CD4-positive, CD25-positive, alpha-beta regulatory T cell (primary cell): Measurements from ENCODE around the gene AGT. TPM values are rescaled to one million over a fixed set of nuclear protein-coding genes. Genes with fewer than 3 reads are reported as not detected.
"Not testable (repeated sequence)": the region's sequence is repeated elsewhere in the genome, so short reads cannot be mapped to it uniquely, and the experiment has no call there.

Experiments used
- ATAC-seq, 2 donors: fragments of 150-1000 bp; cut with Tn5 transposase; one replicate each; pipeline ENCODE4 v1.10.0; 2021; ENCODE audit warnings: low read depth in 2 of 2, moderate number of reproducible peaks in 2 of 2, moderate library complexity in 1 of 2
- DNase-seq, 3 donors: peaks; one replicate each; pipeline versions ENCODE4 v3.0.0 to v3.0.0-alpha.2; 2012 to 2022; ENCODE audit warnings: mixed read lengths in 1 of 3
- H3K27ac ChIP-seq: one replicate; pipeline ENCODE4 v1.7.0; 2013; ENCODE audit warnings: mild to moderate bottlenecking, low read length; ENCODE audit not compliant: insufficient read depth, poor library complexity, severe bottlenecking
- H3K27me3 ChIP-seq: one replicate; pipeline ENCODE4 v1.7.0; 2013; ENCODE audit warnings: low read length; ENCODE audit not compliant: control insufficient read depth, insufficient read depth
- H3K36me3 ChIP-seq: one replicate; pipeline ENCODE4 v1.7.0; 2013; ENCODE audit warnings: mild to moderate bottlenecking, low read length, moderate library complexity; ENCODE audit not compliant: control insufficient read depth, insufficient read depth
- H3K4me1 ChIP-seq: 2 replicates; pipeline ENCODE4 v1.7.0; 2013; ENCODE audit warnings: mild to moderate bottlenecking, low read length; ENCODE audit not compliant: insufficient read depth, control insufficient read depth, poor library complexity, severe bottlenecking
- H3K4me3 ChIP-seq: one replicate; pipeline ENCODE4 v1.7.0; 2013; ENCODE audit warnings: low read depth, mild to moderate bottlenecking, low read length, moderate library complexity
- H3K9me3 ChIP-seq, 2 experiments: 1 replicate in 1 of 2; 2 replicates in 1 of 2; pipeline ENCODE4 v1.7.0; 2013; ENCODE audit warnings: low read length in 2 of 2, mild to moderate bottlenecking in 1 of 2, moderate library complexity in 1 of 2; ENCODE audit not compliant: control insufficient read depth in 2 of 2
- H3K27ac Mint-ChIP-seq, 3 donors: one replicate each; pipeline ENCODE4 v1.8.0; 2020 to 2022; ENCODE audit warnings: mild to moderate bottlenecking in 3 of 3, mixed read lengths in 3 of 3, moderate library complexity in 2 of 3
- H3K27me3 Mint-ChIP-seq: one replicate; pipeline ENCODE4 v1.8.0; 2022; ENCODE audit warnings: mild to moderate bottlenecking, mixed read lengths
- H3K36me3 Mint-ChIP-seq: one replicate; pipeline ENCODE4 v1.8.0; 2020; ENCODE audit warnings: mixed read lengths
- H3K4me1 Mint-ChIP-seq, 4 donors: one replicate each; pipeline ENCODE4 v1.8.0; 2020 to 2022; ENCODE audit warnings: mixed read lengths in 4 of 4, mild to moderate bottlenecking in 1 of 4
- H3K4me3 Mint-ChIP-seq, 4 donors: one replicate each; pipeline ENCODE4 v1.8.0; 2020 to 2022; ENCODE audit warnings: mild to moderate bottlenecking in 4 of 4, mixed read lengths in 4 of 4, moderate library complexity in 3 of 4
- H3K9me3 Mint-ChIP-seq, 7 donors: one replicate each; pipeline ENCODE4 v1.8.0; 2020 to 2022; ENCODE audit warnings: mixed read lengths in 7 of 7, mild to moderate bottlenecking in 3 of 7, moderate library complexity in 2 of 7
- polyA plus RNA-seq, 4 donors: library from polyadenylated mRNA; unstranded; fragments of 300-500 nt; fragmentation: Illumina TruSeq; gene quantifications; one replicate each; pipeline ENCODE4 v1.2.3, GENCODE V29; 2021
- total RNA-seq: library from RNA; stranded (reverse); gene quantifications from one replicate; pipeline ENCODE4 v1.2.3, GENCODE V29; 2022

The AGT gene
- total and polyA plus RNA-seq, 5 donors from 2014 or later = not detected

- Histone ChIP-seq H3K9me3 (no peaks in the 10 kb centered on the region), H3K4me1 (no peaks in the 10 kb centered on the region), H3K4me3 (no peak overlapping the region), H3K36me3 (no peaks in the 10 kb centered on the region), H3K27ac (no peak overlapping the region), H3K27me3 (peaks cover 6% of the 10 kb centered on the region)
- peaks cover 0 to 10% (median 4%) of the 10 kb centered on the region in 7 donors for H3K9me3 Mint-ChIP-seq
- DNase-seq = no peak
- H3K27ac Mint-ChIP-seq = no peak overlapping the region
- H3K4me3 Mint-ChIP-seq = no peak overlapping the region
- H3K27me3 Mint-ChIP-seq = peaks cover 12% of the 10 kb centered on the region
- ATAC-seq = no peak
- no peaks in the 10 kb centered on the region for H3K36me3 Mint-ChIP-seq
- no peaks in the 10 kb centered on the region for H3K4me1 Mint-ChIP-seq
These were observed 3.3 kb upstream of the AGT start for GRCh38 chr1:230717251-230717650.

GRCh38 chr1:230716453-230716852 lies 2.5 kb upstream of the AGT start:
- H3K4me3 Mint-ChIP-seq, H3K27me3 ChIP-seq, H3K27ac ChIP-seq, H3K9me3 Mint-ChIP-seq, H3K4me1 Mint-ChIP-seq, H3K9me3 ChIP-seq, DNase-seq, H3K36me3 Mint-ChIP-seq, H3K36me3 ChIP-seq, ATAC-seq, H3K4me3 ChIP-seq, H3K4me1 ChIP-seq, H3K27ac Mint-ChIP-seq: not testable (repeated sequence)
- peaks cover 12% of the 10 kb centered on the region for H3K27me3 Mint-ChIP-seq

- Histone ChIP-seq H3K27ac (no peak overlapping the region), H3K36me3 (no peaks in the 10 kb centered on the region), H3K4me1 (no peaks in the 10 kb centered on the region), H3K27me3 (peaks cover 6% of the 10 kb centered on the region), H3K4me3 (no peak overlapping the region), H3K9me3 (no peaks in the 10 kb centered on the region)
- peaks cover 12% of the 10 kb centered on the region for H3K27me3 Mint-ChIP-seq
- no peak overlapping the region for H3K27ac Mint-ChIP-seq
- H3K36me3 Mint-ChIP-seq = no peaks in the 10 kb centered on the region
- H3K4me1 Mint-ChIP-seq = no peaks in the 10 kb centered on the region
- no peak for ATAC-seq
- peaks cover 0 to 7% (median 3%) of the 10 kb centered on the region in 7 donors for H3K9me3 Mint-ChIP-seq
- DNase-seq = no peak
- no peak overlapping the region for H3K4me3 Mint-ChIP-seq
These were observed 1.6 kb upstream of the AGT start for GRCh38 chr1:230715510-230715909.

GRCh38 chr1:230713547-230713914 lies 391 bp downstream of the AGT start:
- H3K9me3 Mint-ChIP-seq = peaks cover 0 to 7% (median 3%) of the 10 kb centered on the region in 7 donors
- Histone ChIP-seq H3K4me3 (no peak overlapping the region), H3K4me1 (no peaks in the 10 kb centered on the region), H3K27ac (no peak overlapping the region), H3K36me3 (no peaks in the 10 kb centered on the region), H3K9me3 (no peaks in the 10 kb centered on the region), H3K27me3 (peaks cover 6% of the 10 kb centered on the region)
- ATAC-seq (no peak), DNase-seq (no peak)
- H3K4me1 Mint-ChIP-seq = peaks cover 0 to 2% (median 0%) of the 10 kb centered on the region in 4 donors
- no peaks in the 10 kb centered on the region for H3K36me3 Mint-ChIP-seq
- H3K27ac Mint-ChIP-seq = no peak overlapping the region
- peaks cover 12% of the 10 kb centered on the region for H3K27me3 Mint-ChIP-seq
- H3K4me3 Mint-ChIP-seq = no peak overlapping the region

- Histone ChIP-seq H3K27ac (no peak overlapping the region), H3K4me3 (no peak overlapping the region), H3K9me3 (no peaks in the 10 kb centered on the region), H3K36me3 (no peaks in the 10 kb centered on the region), H3K4me1 (no peaks in the 10 kb centered on the region), H3K27me3 (peaks cover 6% of the 10 kb centered on the region)
- Mint-ChIP-seq H3K27ac (no peak overlapping the region), H3K4me1 (peaks cover 0 to 2% (median 0%) of the 10 kb centered on the region in 4 donors), H3K4me3 (no peak overlapping the region), H3K36me3 (no peaks in the 10 kb centered on the region), H3K27me3 (peaks cover 12% of the 10 kb centered on the region), H3K9me3 (peaks cover 0 to 7% (median 3%) of the 10 kb centered on the region in 7 donors)
- ATAC-seq (no peak), DNase-seq (no peak)
These were observed 784 bp downstream of the AGT start for GRCh38 chr1:230713138-230713537.

- H3K4me1 Mint-ChIP-seq = peaks cover 0 to 5% (median 1%) of the 10 kb centered on the region in 4 donors
- peaks cover 12% of the 10 kb centered on the region for H3K27me3 Mint-ChIP-seq
- ATAC-seq = no peak
- Histone ChIP-seq H3K27ac (no peak overlapping the region), H3K4me1 (no peaks in the 10 kb centered on the region), H3K9me3 (no peaks in the 10 kb centered on the region), H3K4me3 (no peak overlapping the region), H3K36me3 (no peaks in the 10 kb centered on the region), H3K27me3 (peaks cover 6% of the 10 kb centered on the region)
- no peaks in the 10 kb centered on the region for H3K36me3 Mint-ChIP-seq
- no peak overlapping the region for H3K4me3 Mint-ChIP-seq
- no peak overlapping the region for H3K27ac Mint-ChIP-seq
- peaks cover 0 to 7% (median 3%) of the 10 kb centered on the region in 7 donors for H3K9me3 Mint-ChIP-seq
- DNase-seq = no peak
These were observed 1.4 kb downstream of the AGT start for GRCh38 chr1:230712470-230712942.

- Histone ChIP-seq H3K36me3 (no peaks in the 10 kb centered on the region), H3K9me3 (no peaks in the 10 kb centered on the region), H3K4me1 (no peaks in the 10 kb centered on the region), H3K27me3 (peaks cover 6% of the 10 kb centered on the region), H3K4me3 (no peak overlapping the region), H3K27ac (no peak overlapping the region)
- Mint-ChIP-seq H3K36me3 (no peaks in the 10 kb centered on the region), H3K27ac (no peak overlapping the region), H3K4me1 (peaks cover 0 to 5% (median 1%) of the 10 kb centered on the region in 4 donors), H3K27me3 (peaks cover 6% of the 10 kb centered on the region), H3K9me3 (peaks cover 0 to 5% (median 0%) of the 10 kb centered on the region in 7 donors), H3K4me3 (no peak overlapping the region)
- DNase-seq (no peak), ATAC-seq (no peak)
These were observed 2.7 kb downstream of the AGT start for GRCh38 chr1:230711245-230711644.

GRCh38 chr1:230710543-230710904 lies 3.4 kb downstream of the AGT start:
- ATAC-seq (no peak), DNase-seq (no peak)
- H3K27ac Mint-ChIP-seq = no peak overlapping the region
- Histone ChIP-seq H3K4me3 (no peak overlapping the region), H3K27me3 (peaks cover 3% of the 10 kb centered on the region), H3K27ac (no peak overlapping the region), H3K36me3 (no peaks in the 10 kb centered on the region), H3K4me1 (no peaks in the 10 kb centered on the region), H3K9me3 (no peaks in the 10 kb centered on the region)
- H3K9me3 Mint-ChIP-seq = peaks cover 0 to 5% (median 0%) of the 10 kb centered on the region in 7 donors
- H3K4me1 Mint-ChIP-seq = peaks cover 0 to 5% (median 1%) of the 10 kb centered on the region in 4 donors
- no peak overlapping the region for H3K4me3 Mint-ChIP-seq
- no peaks in the 10 kb centered on the region for H3K36me3 Mint-ChIP-seq
- no peaks in the 10 kb centered on the region for H3K27me3 Mint-ChIP-seq
